K562 (cell line): Measurements from ENCODE around the gene TAF15. TPM values are rescaled to one million over a fixed set of nuclear protein-coding genes. Genes with fewer than 3 reads are reported as not detected.
A peak's percentile ranks its signal among the peaks of the same experiment; 100 is the strongest.

Experiments
- ATF3 ChIP-seq, 2 experiments: fragments of 450-650 bp in 1 of 2; sonication (generic) in 1 of 2; formaldehyde crosslinking in 1 of 2; IDR thresholded peaks in 1 of 2; conservative IDR thresholded peaks in 1 of 2; 2 replicates each; pipeline versions ENCODE4 v1.6.1 to v1.8.1; 2016 to 2023; ENCODE audit warnings: mild to moderate bottlenecking in 2 of 2, moderate library complexity in 2 of 2, inconsistent platforms in 1 of 2, missing genetic modification reagents in 1 of 2
- CREB1 ChIP-seq, 2 experiments: sonication (generic) in 1 of 2; formaldehyde crosslinking in 1 of 2; IDR thresholded peaks; 2 replicates each; pipeline versions ENCODE4 v1.6.1 to v1.8.0; 2012 to 2022; ENCODE audit warnings: inconsistent platforms in 1 of 2, mild to moderate bottlenecking in 1 of 2, missing genetic modification reagents in 1 of 2, moderate library complexity in 1 of 2
- ELK1 ChIP-seq: sonication (generic); formaldehyde crosslinking; IDR thresholded peaks from 2 replicates; pipeline ENCODE4 v1.8.1; 2022; ENCODE audit warnings: missing genetic modification reagents
- ETS2 ChIP-seq: IDR thresholded peaks from 2 replicates; pipeline ENCODE4 v1.6.1; 2016; ENCODE audit warnings: borderline replicate concordance, missing genetic modification characterization, mild to moderate bottlenecking, moderate library complexity, missing compliant biosample characterization; ENCODE audit not compliant: poor library complexity, severe bottlenecking
- GTF2E2 ChIP-seq: fragments of 200-800 bp; sonication (Bioruptor generic); IDR thresholded peaks from 2 replicates; pipeline ENCODE4 v1.6.1; 2016; ENCODE audit warnings: missing genetic modification characterization, missing compliant biosample characterization
- MYBL2 ChIP-seq, 2 experiments: fragments of 450-650 bp in 1 of 2; sonication (generic) in 1 of 2; formaldehyde crosslinking in 1 of 2; IDR thresholded peaks; 2 replicates each; pipeline versions ENCODE4 v1.6.1 to v1.8.1; 2017 to 2022; ENCODE audit warnings: borderline replicate concordance in 1 of 2, inconsistent platforms in 1 of 2, low read depth in 1 of 2, mild to moderate bottlenecking in 1 of 2, missing genetic modification reagents in 1 of 2, moderate library complexity in 1 of 2
- NCOA2 ChIP-seq, 2 experiments: fragments of 450-650 bp; IDR thresholded peaks; 2 replicates each; pipeline ENCODE4 v1.6.1; 2018; ENCODE audit warnings: mild to moderate bottlenecking in 2 of 2, moderate library complexity in 1 of 2; ENCODE audit not compliant: partially characterized antibody in 2 of 2
- NFXL1 ChIP-seq: fragments of 450-650 bp; formaldehyde crosslinking; IDR thresholded peaks from 2 replicates; pipeline ENCODE4 v1.4.0; 2021; ENCODE audit warnings: mild to moderate bottlenecking
- RB1 ChIP-seq: fragments of 450-650 bp; IDR thresholded peaks from 2 replicates; pipeline ENCODE4 v1.6.1; 2017; ENCODE audit warnings: low read depth, mild to moderate bottlenecking
- SETDB1 ChIP-seq: IDR thresholded peaks from one replicate; pipeline ENCODE4 v1.6.1; 2012; ENCODE audit warnings: low read length, control low read depth, inconsistent platforms
- SLC30A9 ChIP-seq: fragments of 250-450 bp; sonication (Bioruptor Pico); IDR thresholded peaks from 2 replicates; pipeline ENCODE4 v1.8.0; 2022; ENCODE audit warnings: mild to moderate bottlenecking, moderate library complexity
- TAF9B ChIP-seq: fragments of 450-650 bp; IDR thresholded peaks from 2 replicates; pipeline ENCODE4 v1.6.1; 2018; ENCODE audit warnings: mild to moderate bottlenecking; ENCODE audit not compliant: partially characterized antibody
- TCF15 ChIP-seq: fragments of 250-450 bp; sonication (Bioruptor Pico); IDR thresholded peaks from 2 replicates; pipeline ENCODE4 v1.8.0; 2022; ENCODE audit warnings: moderate library complexity, mild to moderate bottlenecking, inconsistent platforms
- ZBTB9 ChIP-seq: fragments of 450-650 bp; formaldehyde crosslinking; IDR thresholded peaks from 2 replicates; pipeline ENCODE4 v1.4.0; 2020; ENCODE audit warnings: mild to moderate bottlenecking, moderate library complexity
- ZNF175 ChIP-seq: fragments of 200-800 bp; sonication (Bioruptor generic); IDR thresholded peaks from 2 replicates; pipeline ENCODE4 v1.6.1; 2016; ENCODE audit warnings: low read depth, mild to moderate bottlenecking, missing genetic modification characterization, missing compliant biosample characterization
- ZNF445 ChIP-seq: fragments of 250-450 bp; sonication (Bioruptor Pico); IDR thresholded peaks from 2 replicates; pipeline ENCODE4 v1.4.0; 2020; ENCODE audit warnings: low read depth, mild to moderate bottlenecking, moderate library complexity
- ZNF449 ChIP-seq: fragments of 250-450 bp; sonication (Bioruptor Pico); IDR thresholded peaks from 2 replicates; pipeline ENCODE4 v1.8.0; 2022; ENCODE audit warnings: moderate library complexity, mild to moderate bottlenecking, inconsistent platforms
- ZNF583 ChIP-seq: fragments of 250-450 bp; sonication (Bioruptor Pico); IDR thresholded peaks from 2 replicates; pipeline ENCODE4 v1.4.0; 2020
- ZNF584 ChIP-seq: fragments of 200-800 bp; sonication (Bioruptor generic); IDR thresholded peaks from 2 replicates; pipeline ENCODE4 v1.6.1; 2016; ENCODE audit warnings: low read depth, mild to moderate bottlenecking, missing genetic modification characterization, missing compliant biosample characterization
- ZSCAN32 ChIP-seq: fragments of 450-650 bp; formaldehyde crosslinking; IDR thresholded peaks from 2 replicates; pipeline ENCODE4 v1.4.0; 2020; ENCODE audit warnings: mild to moderate bottlenecking, moderate library complexity
- polyA plus RNA-seq, 8 experiments: library from polyadenylated mRNA; depleted of rRNA in 4 of 8; stranded (reverse) in 5 of 8; unstranded in 3 of 8; fragments of >200 nt; fragmentation: Nextera tagmentation in 2 of 8; fragmentation: Illumina TruSeq in 1 of 8; extraction: Ambion mirVana in 2 of 8; extraction: Trizol in 1 of 8; gene quantifications; 2 replicates each; pipeline versions ENCODE4 v1.2.1 to v1.2.3, GENCODE V29; 2011 to 2014; ENCODE audit warnings: inconsistent platforms in 1 of 8, missing spikeins in 1 of 8
- total RNA-seq, 7 experiments: library from RNA; depleted of rRNA in 6 of 7; stranded (reverse); fragments of >200 nt in 6 of 7; fragmentation: Illumina TruSeq in 2 of 7; extraction: Trizol in 2 of 7; gene quantifications; 2 replicates each; pipeline versions ENCODE4 v1.2.1 to v1.2.3, GENCODE V29; 2011 to 2021; ENCODE audit warnings: low replicate concordance in 1 of 7

Gene TAF15
- total and polyA plus RNA-seq, 9 of the 15 experiments (the other 6 are each of a cell fraction or from before 2014, with no cell fraction given) = 4.1 to 272 (median 56.8) TPM

GRCh38 chr17:35808962-35809854 lies at the start of gene TAF15 (continued):
- no peak for TF ChIP-seq TCF15 (CRISPR knock-in tag)
- TF ChIP-seq TAF9B = peak; percentile 97
- TF ChIP-seq MYBL2 (IDR thresholded peaks at IDR 0.05; ENCODE audit: low read depth) = peak; percentile 44
- TF ChIP-seq MYBL2 (CRISPR knock-in tag; IDR thresholded peaks at IDR 0.05; ENCODE audit: borderline replicate concordance) = no peak
- TF ChIP-seq GTF2E2 (tag) = peak; percentile 91
- 0 out of 2 replicates have a peak, but pooled peaks have one; percentile 22 for TF ChIP-seq ZNF449 (CRISPR knock-in tag)
- no peak for TF ChIP-seq NFXL1 (CRISPR knock-in tag)
- no peak for TF ChIP-seq ZNF445 (CRISPR knock-in tag)
- TF ChIP-seq ZNF583 (CRISPR knock-in tag) = no peak
- TF ChIP-seq SETDB1 = no peak
- peak; percentile 92 for TF ChIP-seq RB1
- TF ChIP-seq SLC30A9 (CRISPR knock-in tag) = no peak
- peak; percentile 71; the same call in 1 of the 2 replicates for TF ChIP-seq ZBTB9
- TF ChIP-seq ZNF584 (CRISPR knock-in tag) = no peak
- no peak for TF ChIP-seq ETS2
- TF ChIP-seq ELK1 (CRISPR knock-in tag) = no peak
- no peak for TF ChIP-seq NCOA2 (IDR thresholded peaks at IDR 0.05; ENCODE audit: partially characterized antibody in 2 of 2)
- TF ChIP-seq ZSCAN32 (CRISPR knock-in tag) = peak; percentile 28; the same call in 1 of the 2 replicates
- no peak; the same call in 1 of the 2 replicates for TF ChIP-seq ATF3 (IDR thresholded peaks at IDR 0.05)
- no peak for TF ChIP-seq ATF3 (CRISPR knock-in tag; conservative IDR thresholded peaks at IDR 0.05)
- TF ChIP-seq CREB1 (IDR thresholded peaks at IDR 0.05) = peak; percentile 48; the same call in 1 of the 2 replicates
- peak; percentile 35; the same call in 1 of the 2 replicates for TF ChIP-seq CREB1 (CRISPR knock-in tag; IDR thresholded peaks at IDR 0.05)
- TF ChIP-seq ZNF175 (CRISPR knock-in tag) = no peak
